HG03575 (cell line): Measurements from ENCODE around the gene COL28A1.
"Not testable (repeated sequence)": the region's sequence is repeated elsewhere in the genome, so short reads cannot be mapped to it uniquely, and the experiment has no call there.

Experiments
- ATAC-seq: cut with Tn5 transposase; IDR thresholded peaks from one replicate; pipeline ENCODE4 v1.9.1; 2021; ENCODE audit not compliant: unreplicated experiment, insufficient number of reproducible peaks, low FRiP score; ENCODE audit errors: extremely low read depth

The COL28A1 gene

DNA sequence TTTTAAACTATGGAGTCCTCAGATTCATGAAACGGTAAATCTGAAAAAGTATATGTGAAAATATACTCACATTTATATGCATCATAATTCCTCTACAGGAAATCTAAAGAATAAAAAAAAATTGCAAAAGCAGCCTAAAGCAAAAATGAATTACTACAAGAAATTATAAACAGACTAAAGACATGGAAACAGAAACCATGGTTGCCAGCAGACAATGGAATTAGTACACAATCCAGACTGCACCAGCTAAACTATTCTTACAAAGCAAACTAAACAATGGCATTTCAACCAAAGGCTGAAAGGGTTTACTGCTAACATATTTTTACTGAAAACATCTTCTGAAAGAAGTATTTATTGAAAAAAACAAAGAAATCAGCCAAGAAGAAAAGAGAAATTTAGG is 51.6 kb downstream of the COL28A1 start:
- ATAC-seq: no peak

- no peak for ATAC-seq
Measured at GRCh38 chr7:7481802-7482201, 53.9 kb downstream of the COL28A1 start.

DNA sequence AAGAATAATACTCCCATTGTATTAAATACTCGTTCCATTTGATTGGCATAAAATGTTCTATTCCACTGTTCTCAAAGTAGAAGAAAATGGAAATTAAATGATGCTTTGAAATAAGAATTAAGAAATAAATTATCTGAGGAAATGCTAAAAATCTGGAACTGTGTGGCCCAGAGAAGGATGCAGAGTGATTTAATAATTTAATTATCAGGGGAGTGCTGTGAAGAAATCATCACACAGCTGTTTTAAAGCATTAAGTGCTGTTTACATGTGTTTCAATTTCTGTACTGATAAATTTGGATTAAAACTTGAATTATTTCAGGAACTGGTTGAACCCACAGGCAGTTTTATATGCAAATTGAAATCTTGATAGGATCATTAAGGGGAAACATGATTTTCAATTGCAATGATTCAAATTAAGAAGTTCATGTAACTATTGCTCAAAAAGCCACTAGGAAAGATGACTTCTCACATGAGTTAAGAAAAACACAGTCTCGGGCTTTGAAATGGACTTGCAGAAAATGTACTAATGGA is 56.3 kb downstream of the COL28A1 start:
- ATAC-seq: no peak

GRCh38 chr7:7478569-7478968 is 57.1 kb downstream of the COL28A1 start:
- ATAC-seq: no peak

DNA sequence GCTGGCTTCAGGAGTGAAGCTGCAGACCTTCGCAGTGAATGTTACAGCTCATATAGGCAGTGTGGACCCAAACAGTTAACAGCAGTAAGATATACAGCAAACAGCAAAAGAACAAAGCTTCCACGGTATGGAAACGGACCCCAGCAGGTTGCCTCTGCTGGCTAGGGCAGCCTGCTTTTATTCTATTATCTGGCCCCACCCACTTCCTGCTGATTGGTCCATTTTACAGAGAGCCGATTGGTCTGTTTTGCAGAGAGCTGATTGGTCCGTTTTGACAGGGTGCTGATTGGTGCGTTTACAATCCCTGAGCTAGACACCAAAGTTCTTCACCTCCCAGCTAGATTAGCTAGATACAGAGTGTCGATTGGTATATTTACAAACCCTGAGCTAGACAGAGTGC is 58.0 kb downstream of the COL28A1 start:
- not testable (repeated sequence) for ATAC-seq

DNA sequence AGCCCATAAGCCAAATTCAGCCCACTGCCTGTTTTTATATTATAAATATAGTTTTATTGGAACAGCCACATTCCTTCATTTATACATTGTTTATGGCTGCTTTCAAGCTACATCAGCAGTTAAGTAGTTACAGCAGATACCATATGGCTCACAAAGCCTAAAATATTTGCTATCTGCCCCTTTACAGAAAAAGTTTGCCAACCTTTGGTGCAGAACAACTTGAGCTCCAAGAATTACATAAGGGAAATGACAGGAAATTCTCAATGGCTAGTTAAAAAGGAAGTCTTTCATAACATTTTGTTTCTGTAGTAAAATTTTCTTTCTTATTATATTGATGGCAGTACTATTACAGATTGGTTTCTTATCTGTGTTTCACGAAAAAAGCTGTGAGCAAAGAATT is 59.3 kb downstream of the COL28A1 start:
- no peak for ATAC-seq

DNA sequence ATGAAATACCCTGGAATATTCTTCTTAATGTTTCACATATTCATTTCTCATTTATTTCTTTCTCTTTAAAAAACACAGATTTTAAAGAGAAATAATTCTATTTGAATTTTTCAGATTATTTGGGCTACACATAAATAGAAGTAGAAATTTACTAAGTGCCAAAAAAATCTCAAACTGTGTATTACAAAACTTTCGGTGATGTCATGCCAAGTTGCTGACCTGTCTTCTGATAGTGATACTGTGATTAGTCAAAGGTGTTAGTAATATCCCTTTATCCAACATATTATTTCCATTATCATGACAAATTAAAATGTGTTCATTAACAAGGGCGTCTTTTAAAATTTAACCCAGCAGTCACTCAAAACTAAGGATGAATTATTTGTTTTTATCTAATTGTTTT is 60.1 kb downstream of the COL28A1 start:
- ATAC-seq: no peak

- no peak for ATAC-seq
Measured at GRCh38 chr7:7474436-7474835, 61.2 kb downstream of the COL28A1 start.

- ATAC-seq: not testable (repeated sequence)
Measured at GRCh38 chr7:7464991-7465765, 70.5 kb downstream of the COL28A1 start.

- no peak for ATAC-seq
Measured at GRCh38 chr7:7454000-7454399, 81.7 kb downstream of the COL28A1 start.

DNA sequence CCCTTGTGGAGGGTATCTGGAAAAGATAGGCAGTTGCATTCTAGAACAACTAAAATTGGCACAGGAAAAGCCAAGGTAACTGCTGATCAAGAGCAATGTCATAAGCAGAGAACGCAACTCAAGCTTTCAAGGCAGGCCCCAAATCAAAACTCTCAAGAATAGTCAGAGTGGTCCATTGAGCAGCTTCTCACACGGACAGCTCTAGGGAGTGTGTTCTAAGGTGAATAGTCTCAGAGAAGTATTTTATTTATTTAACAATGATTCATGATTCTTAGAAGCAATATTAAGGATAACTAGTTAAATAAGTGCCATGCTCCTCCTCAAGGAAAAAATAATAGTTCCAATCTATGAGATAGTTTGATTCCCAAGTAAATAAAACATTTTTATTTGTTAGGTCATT is 83.0 kb downstream of the COL28A1 start:
- ATAC-seq: no peak

GRCh38 chr7:7452119-7452518 is 83.6 kb downstream of the COL28A1 start:
- no peak for ATAC-seq

DNA sequence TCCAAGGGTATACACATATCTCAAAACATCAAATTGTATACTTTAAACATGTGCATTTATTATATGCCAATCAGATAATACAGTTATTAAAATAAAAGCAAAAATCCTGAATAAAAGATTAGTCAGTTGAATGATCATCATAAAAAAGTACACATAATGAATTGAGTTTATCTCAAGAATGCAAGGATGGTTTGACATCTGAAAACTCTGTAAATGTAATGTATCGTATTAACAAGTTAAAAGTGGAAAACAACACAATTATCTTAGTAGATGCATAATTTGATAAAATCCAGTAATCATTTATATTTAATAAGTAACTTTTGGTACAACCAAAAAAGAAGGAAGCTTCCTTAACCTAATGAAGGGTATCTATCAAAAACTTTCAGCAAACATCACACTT is 86.6 kb downstream of the COL28A1 start:
- no peak for ATAC-seq

GRCh38 chr7:7446616-7447015 is 89.1 kb downstream of the COL28A1 start:
- ATAC-seq: no peak

DNA sequence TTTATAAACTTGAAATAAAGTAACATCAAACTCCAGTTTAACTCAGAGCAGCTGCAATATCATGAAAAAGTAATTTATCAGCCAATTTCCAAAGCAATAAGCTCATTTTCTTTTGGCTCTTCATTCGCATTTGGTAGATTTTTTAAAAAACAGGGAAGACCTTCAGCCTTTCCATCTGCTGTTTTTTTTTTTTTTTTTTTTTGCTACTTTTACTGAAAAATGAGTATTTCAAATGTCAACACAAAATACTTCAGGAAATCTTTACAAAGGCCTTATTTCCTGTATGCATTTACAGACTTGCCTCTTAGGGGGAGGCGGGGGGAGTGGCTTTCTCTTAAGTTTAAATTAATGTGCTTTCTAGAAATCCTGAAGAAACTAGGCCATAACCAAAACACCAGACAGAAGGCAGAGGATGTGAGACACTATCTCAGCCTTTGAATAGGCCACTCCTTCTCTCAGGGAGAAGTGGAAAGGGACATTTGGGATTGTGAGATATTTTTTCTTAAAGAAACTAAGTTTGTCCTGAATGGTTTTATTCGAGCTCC is 91.8 kb downstream of the COL28A1 start:
- no peak for ATAC-seq

DNA sequence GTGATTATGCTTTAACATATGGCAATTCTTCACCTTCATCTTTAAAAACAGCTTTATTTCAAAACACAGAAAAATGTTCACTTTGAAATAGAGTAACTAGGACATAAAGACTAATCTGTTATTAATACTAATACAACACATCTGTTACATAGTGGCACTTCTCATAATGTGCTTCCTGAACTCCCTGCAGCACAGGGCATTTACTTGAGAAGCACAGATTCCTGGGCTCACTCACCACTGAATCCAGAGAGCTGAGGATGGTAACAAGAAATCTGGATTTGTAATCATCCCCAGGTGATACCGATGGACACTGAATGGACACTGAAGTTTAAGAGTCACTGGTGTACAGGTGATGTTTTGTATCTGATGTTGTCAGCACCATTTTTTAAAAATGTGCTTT is 96.1 kb downstream of the COL28A1 start:
- no peak for ATAC-seq

- no peak for ATAC-seq
Measured at GRCh38 chr7:7438851-7439250, 96.8 kb downstream of the COL28A1 start.

DNA sequence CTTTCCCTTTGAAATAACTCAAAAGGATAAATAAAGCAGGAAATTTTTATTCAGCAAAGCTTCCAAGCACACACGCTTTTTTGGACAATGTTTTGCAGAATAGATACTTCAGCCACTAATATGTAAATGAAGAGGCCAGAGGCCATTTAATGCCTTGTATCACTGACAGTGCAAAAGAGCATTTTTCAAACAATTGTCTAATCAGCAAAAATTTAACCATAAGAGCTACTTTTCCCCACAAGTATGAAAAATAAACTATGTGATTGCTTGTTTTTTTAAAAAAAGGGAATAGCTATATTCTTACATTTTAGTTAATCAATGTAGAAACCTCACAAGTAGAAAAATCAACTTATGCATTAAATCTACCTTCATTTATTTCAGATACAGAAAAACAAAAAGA is 99.7 kb downstream of the COL28A1 start:
- ATAC-seq: no peak

GRCh38 chr7:7434329-7434728 is 101.3 kb downstream of the COL28A1 start:
- no peak for ATAC-seq

DNA sequence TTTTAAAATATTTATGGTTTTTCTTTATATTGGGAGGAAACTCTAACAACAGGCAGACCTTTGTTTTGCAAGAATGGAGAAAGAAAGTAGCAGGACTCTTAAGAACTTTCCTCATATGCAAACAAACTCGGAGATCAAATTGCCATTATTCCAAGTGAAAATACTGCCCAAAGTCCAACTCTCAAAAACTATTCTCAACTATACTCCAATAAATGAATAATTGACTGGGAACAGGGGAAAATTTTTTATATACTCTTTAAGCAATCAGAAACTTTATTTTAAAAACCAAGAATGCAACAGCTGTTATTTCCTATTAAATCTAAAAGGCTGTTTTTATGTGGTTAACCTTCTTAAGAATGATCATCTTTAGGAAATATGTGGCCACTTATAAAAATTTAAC is 101.9 kb downstream of the COL28A1 start:
- no peak for ATAC-seq

GRCh38 chr7:7432979-7433378 is 102.7 kb downstream of the COL28A1 start:
- no peak for ATAC-seq
